AG08395 (cell line): Measurements from ENCODE around the gene LMCD1.

Experiments
- DNase-seq: peaks from one replicate; pipeline ENCODE4 v3.0.0; 2012; ENCODE audit warnings: mixed read lengths, low spot score

The LMCD1 gene

DNA sequence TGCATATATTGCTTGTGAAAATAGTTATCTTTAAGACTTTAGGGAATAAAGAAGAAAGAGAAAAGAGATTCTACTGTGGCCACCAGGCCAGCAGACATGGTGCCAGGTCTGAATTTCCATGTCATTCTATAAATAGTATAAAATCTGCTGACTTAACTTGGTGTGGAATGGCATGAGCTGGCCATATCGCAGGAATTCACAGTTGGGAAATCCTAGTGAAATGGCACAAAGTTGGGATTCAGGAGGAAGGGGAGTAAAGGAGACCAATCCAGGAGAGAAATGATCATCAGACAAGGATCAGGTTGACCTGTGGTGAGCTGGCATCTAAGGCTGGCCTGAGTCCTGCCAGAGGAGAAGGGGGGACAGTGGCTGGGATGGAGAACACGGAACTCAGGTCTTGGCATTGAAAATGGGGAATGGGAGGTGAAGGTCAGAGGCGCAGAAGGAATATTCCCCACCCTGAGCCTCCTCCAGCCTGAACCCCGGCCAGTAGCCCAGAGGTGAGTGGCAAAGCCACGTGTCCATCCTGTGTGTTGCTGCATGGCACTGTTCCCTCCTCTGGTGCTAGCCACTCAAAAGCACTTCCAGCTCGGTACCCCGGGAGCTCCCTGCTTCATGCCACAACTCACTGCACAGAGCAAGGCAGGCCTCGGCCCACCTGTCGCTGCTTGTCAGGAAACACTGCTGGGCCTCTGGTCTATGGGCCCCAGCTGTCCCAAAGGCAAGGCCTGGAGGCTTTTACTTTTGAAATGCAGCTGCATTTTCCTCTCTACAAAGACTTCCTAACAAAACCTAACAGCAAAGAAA lies 91.6 kb downstream of the LMCD1 start:
- DNase-seq: peak; percentile 66

- DNase-seq: no peak
These were observed 93.6 kb downstream of the LMCD1 start for GRCh38 chr3:8595252-8595651.

DNA sequence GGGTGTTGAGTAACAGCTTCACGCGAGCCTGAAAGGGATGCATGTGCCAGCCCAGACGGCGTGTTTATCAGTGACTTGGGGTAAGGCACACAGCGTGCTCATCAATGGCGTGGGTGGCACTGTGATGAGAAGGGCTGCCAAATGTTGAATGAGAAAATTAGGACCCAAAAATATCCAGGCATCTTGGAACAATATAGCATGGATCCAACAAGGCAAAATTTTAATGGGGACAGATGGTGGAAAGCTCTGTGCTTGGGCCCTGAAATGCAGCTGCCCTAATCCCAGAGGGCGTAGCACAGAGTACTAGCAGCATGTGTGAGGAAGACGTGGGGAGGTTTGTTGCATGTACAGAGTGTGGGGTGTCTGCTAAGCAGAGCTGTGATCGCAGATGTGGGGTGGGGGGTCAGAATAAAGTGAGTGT lies 94.1 kb downstream of the LMCD1 start:
- no peak for DNase-seq

DNA sequence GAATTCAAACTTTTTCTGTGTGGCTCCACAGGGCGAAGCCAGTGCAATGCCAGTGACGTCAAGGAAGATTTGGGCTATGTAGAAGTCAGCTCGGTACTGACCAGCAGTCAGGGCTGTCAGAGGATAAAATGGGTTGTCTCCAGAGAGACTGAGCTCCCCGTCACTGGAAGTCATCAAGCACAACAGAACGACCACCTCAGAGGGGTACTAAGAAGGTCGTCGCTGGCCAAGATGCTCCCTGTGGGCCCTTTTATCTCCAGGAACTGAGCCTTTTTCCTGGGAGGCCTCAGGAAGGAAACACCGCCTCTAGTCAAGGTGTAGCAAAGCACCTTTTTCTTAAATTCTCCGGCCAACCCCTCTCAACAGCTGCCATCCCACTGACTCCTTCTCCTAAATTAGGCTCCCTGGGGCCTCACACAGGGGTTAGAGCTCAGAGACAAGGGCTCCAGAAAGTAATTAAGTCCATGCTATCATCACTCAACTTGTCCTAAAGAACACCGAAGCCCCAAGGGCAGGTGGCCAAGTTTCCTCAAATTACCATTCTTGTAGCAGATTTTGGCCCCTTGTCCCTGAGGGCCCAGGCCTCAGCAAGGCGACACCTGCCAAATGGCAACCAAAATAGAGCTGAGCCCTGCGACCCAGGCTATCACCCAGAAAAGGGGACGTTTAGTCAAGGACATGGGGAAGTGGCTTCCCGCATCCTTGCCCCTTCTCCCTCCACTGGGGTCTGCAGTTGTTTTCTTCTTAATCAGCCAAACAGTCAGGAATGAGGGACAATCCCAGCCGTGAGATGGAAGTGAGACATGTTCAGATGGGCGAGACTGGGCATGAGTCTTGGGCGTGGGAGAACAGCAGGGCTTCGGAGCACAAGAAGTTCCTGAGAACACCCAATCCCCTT lies 94.9 kb downstream of the LMCD1 start:
- no peak for DNase-seq

- no peak for DNase-seq
These were observed 95.7 kb downstream of the LMCD1 start for GRCh38 chr3:8597219-8597853.

- no peak for DNase-seq
These were observed 97.5 kb downstream of the LMCD1 start for GRCh38 chr3:8599146-8599545.

DNA sequence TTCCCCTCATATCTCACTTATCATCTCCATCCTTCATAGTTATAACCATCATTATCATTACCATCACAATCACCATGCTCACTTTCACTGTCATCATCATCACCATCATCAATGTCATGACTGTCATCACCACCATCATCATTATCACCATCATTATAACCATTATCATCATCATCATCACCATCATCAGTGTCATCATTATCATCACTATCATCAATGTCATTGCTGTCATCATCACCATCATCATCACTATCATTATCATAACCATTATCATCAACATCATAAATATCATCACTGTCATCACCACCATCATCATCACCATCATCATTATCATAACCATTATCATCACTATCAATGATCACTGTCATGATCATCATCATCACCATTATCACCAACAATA lies 98.8 kb downstream of the LMCD1 start:
- DNase-seq: no peak

DNA sequence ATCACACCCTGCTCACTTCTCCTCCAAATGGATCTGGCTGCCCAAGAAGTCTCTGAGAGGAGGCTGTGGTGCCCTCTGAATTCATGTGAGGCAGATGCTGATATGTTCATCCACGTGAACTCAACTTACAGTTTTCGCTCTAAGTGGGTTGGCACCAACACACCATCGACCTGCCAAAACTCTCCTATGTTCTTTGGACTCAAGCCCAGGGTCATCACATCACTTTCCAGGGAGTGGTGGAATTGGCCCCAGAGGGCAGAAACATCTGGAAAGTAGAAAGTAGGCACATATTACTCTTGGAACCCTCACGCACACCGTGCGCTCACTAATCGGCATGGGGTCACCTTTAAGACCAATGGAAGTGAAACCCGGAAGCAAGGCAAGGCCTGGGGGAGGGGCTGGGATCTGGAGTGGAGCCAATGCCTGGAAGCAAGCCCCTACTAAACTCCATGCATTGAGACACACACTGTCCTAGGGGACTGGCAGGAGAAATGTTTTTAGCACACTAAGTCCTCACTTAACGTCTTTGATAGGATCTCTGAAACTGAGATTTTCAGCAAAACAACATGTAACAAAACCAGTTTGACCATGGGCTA lies 101.6 kb downstream of the LMCD1 start:
- DNase-seq: no peak

GRCh38 chr3:8604006-8604405 lies 102.4 kb downstream of the LMCD1 start:
- DNase-seq: no peak

DNA sequence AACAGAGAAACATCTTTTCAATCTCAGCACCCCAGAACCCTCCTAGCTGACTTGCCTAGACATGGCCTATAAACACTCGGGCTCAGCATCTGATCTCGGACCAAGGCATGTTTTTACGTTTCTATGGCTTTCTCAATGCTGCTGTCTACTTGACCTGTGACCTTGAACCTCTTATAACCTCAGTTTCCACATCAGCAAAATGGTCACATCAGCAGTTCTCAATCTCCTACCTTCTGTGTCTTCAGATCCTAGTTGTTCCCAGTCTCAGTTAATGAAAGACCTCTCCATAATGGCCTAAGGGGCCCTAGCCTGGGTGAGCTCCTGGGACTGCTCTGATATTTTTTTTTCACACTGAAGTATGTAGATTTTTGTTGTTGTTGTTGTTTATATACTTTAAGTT lies 103.4 kb downstream of the LMCD1 start:
- DNase-seq: no peak

DNA sequence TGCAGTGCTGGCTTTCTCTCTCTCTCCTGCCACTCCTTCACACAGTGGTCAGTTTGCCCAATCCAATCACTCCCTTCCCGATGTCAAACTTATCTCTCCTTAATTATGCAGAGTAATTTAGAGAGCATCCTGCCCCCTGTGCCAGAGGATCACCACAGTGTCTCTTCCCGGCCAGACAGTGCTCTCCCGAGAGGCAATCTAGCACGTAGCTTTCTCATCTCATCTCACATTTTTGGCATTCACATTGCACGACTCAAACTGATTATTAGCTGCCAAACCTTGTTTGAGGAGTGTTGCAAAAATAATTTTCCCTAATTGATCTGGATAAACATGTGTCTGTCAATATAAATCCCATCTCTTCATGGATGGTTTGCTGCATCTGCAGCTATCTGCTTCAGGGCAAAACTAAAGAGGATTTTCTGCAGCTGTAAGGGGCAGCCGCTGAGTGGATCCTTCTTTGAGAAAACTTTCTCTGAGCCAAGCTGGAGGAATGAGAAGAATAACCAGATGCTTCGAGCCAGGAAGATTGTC lies 105.1 kb downstream of the LMCD1 start:
- DNase-seq: peak; percentile 30

GRCh38 chr3:8607234-8608040 lies 105.8 kb downstream of the LMCD1 start:
- DNase-seq: peak; percentile 84

- no peak for DNase-seq
These were observed 106.6 kb downstream of the LMCD1 start for GRCh38 chr3:8608041-8608790.

DNA sequence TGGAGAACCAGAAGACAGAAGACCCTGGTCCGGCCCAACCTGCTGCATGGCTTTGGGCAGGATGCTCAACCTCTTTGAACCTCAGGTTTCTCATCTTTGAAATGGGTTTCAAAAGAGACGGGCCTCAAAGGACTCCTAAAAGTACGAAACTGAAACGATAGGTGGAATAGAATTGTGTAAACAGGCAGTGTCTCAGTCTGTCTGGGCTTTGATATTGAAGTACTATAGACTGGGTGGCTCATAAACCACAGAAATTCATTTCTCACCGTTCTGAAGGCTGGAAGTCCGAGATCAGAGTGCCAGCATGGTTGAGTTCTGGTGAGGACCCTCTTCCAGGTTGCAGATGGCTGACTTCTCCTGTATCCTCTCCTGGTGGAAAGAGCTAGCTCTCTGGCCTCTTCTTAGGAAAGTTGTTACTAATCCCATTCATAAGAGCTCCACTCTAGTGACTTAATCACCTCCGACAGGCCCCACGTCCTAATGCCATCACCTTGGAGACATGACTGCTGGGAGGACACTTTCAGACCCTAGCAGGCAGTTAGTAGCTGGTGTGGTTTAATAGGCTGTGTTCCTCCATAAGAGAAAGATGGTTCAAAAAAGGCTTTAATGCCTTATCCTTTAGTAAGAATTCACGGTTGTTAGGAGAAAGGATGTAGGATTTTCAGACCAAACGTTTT lies 107.3 kb downstream of the LMCD1 start:
- no peak for DNase-seq

- DNase-seq: no peak
These were observed 109.3 kb downstream of the LMCD1 start for GRCh38 chr3:8610951-8611350.

- no peak for DNase-seq
These were observed 116.3 kb downstream of the LMCD1 start for GRCh38 chr3:8617921-8618320.

GRCh38 chr3:8618950-8619349 lies 117.3 kb downstream of the LMCD1 start:
- DNase-seq: no peak

DNA sequence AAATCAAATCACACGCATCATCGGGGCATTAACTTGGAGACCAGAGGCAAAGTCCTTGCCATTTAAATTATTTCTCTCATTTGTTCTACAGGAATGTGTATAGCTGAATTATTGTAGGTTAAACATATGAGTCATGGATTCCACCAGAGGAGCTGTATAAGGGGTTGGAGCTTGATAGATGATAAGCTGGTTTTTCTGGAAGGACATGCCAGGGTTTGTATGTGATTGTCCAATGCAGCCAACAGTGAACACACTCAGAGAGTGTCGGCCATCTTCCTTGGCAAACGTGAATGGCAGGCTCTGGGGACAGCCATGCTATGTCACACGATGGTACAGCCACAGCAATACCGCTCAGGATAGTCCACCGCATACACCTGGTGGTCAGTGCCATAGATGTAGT lies 117.9 kb downstream of the LMCD1 start:
- peak; percentile 33 for DNase-seq

GRCh38 chr3:8621141-8621540 lies 119.5 kb downstream of the LMCD1 start:
- no peak for DNase-seq

DNA sequence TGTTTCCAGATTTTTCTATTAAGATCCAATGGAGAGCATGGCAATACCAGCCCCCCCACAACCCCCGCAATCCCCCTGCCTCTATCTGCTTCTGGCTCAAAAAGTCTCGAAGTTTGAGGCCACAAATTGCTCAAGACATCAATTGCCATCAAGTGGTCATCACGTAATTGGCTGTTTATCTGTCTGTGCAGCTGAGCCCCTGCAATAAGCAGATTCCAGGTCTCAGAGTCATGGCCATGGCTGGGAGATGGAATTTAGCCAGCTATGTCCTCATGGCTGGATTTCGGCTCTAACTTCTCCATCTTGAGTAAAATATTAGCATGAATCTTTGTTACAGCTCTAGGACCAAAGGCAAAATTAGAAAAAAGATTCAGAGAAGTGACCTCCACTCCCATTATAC lies 120.2 kb downstream of the LMCD1 start:
- DNase-seq: peak; percentile 96
